Measurements from ENCODE around the gene MYO1C. TPM values are rescaled to one million over a fixed set of nuclear protein-coding genes. Genes with fewer than 3 reads are reported as not detected.
A peak's percentile ranks its signal among the peaks of the same experiment; 100 is the strongest.
"Not testable (repeated sequence)": the region's sequence is repeated elsewhere in the genome, so short reads cannot be mapped to it uniquely, and the experiment has no call there.

MYO1C gene
- total RNA-seq, 1 donor from 2014 or later = 54.3 TPM

DNA sequence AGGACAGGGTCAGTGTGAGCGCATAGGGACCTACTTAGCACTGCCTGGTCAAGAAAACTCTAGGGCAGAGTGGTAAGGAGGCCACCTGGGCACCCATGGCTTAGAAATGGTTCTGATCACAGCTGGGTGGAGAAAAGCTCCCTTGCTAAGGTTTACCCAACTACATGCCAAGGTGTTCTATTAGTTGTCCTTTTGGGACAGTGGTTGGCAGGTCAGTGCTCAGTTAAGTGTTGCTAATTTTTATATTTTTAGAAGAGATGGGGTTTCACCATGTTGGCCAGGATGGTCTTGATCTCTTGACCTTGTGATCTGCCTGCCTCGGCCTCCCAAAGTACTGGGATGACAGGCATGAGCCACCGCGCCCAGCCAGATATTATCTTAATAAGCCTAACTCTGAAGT is 46.8 kb downstream of the MYO1C start:
- H3K4me3 Mint-ChIP-seq (ENCODE audit: low read depth); H3K27ac Mint-ChIP-seq; intact Hi-C loops (cut with micrococcal nuclease); H3K27me3 Mint-ChIP-seq (ENCODE audit: low read depth); H3K9me3 Mint-ChIP-seq; DNase-seq (ENCODE audit: low spot score): not testable (repeated sequence)
- Mint-ChIP-seq H3K36me3 (ENCODE audit: low read depth) (peaks cover 21% of the 10 kb centered on the region), H3K4me1 (ENCODE audit: low read depth) (peaks cover 23% of the 10 kb centered on the region)

DNA sequence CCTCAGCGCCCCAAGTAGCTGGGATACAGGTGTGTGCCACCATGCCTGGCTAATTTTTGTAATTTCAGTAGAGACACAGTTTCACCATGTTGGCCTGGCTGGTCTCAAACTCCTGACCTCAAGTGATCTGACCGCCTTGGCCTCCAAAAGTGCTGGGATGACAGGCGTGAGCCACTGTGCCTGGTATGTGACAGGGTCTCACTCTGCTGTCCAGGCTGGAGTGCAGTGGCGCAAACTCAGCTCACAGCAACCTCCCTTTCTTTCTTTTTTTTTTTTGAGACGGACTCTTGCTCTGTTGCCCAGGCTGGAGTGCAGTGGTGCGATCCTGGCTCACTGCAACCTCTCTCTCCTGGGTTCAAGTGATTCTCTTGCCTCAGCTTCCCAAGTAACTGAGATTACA is 49.8 kb downstream of the MYO1C start:
- H3K27me3 Mint-ChIP-seq (ENCODE audit: low read depth); H3K4me3 Mint-ChIP-seq (ENCODE audit: low read depth): not testable (repeated sequence)
- H3K36me3 Mint-ChIP-seq (ENCODE audit: low read depth) = peaks cover 13% of the 10 kb centered on the region

DNA sequence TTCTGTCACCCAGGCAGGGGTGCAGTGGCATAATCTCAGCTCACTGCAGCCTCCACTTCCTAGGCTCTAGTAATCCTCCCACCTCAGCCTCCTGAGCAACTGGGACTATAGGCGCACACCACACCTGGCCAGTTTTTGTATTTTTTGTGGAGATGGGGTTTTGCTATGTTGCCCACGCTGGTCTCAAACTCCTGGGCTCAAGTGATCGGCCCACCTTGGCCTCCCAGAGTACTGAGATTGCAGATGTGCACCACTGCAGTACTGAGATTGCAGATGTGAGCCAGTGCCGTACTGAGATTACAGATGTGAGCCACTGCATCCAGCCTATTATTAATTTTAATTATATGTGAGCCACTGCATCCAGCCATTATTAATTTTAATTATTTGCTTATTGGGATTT is 50.3 kb downstream of the MYO1C start:
- Mint-ChIP-seq H3K4me3 (ENCODE audit: low read depth) (no peak overlapping the region), H3K27ac (no peak overlapping the region), H3K36me3 (ENCODE audit: low read depth) (peaks cover 14% of the 10 kb centered on the region), H3K9me3 (no peaks in the 10 kb centered on the region), H3K4me1 (ENCODE audit: low read depth) (peaks cover 8% of the 10 kb centered on the region), H3K27me3 (ENCODE audit: low read depth) (no peaks in the 10 kb centered on the region)
- DNase-seq (ENCODE audit: low spot score) = no peak
- intact Hi-C loops (cut with micrococcal nuclease) = no loop called here

More for the DNA sequence above, 49.8 kb downstream of the MYO1C start:
- DNase-seq (ENCODE audit: low spot score); H3K9me3 Mint-ChIP-seq; H3K27ac Mint-ChIP-seq; intact Hi-C loops (cut with micrococcal nuclease): not testable (repeated sequence)
- peaks cover 11% of the 10 kb centered on the region for H3K4me1 Mint-ChIP-seq (ENCODE audit: low read depth)

DNA sequence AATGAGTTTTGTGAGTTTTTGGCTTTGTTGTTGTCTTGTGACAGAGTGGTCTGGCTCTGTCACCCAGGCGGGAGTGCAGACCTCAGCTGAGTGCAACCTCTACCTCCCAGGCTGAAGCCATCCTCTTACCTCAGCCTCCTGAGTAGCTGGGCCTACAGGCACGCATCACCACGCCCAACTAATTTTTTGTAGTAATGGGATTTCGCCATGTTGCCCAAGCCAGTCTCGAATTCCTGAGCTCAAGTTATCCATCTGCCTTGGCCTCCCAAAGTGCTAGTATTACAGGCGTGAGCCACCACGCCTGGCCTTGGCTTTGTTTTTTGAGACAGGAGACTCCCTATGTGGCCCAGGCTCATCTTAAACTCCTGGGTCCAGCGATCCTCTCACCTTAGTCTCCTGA is 51.6 kb downstream of the MYO1C start:
- Mint-ChIP-seq H3K9me3 (no peaks in the 10 kb centered on the region), H3K4me3 (ENCODE audit: low read depth) (no peak overlapping the region), H3K36me3 (ENCODE audit: low read depth) (peaks cover 19% of the 10 kb centered on the region), H3K27me3 (ENCODE audit: low read depth) (no peaks in the 10 kb centered on the region), H3K27ac (no peak overlapping the region), H3K4me1 (ENCODE audit: low read depth) (peaks cover 1% of the 10 kb centered on the region)
- no peak for DNase-seq (ENCODE audit: low spot score)
- intact Hi-C loops (cut with micrococcal nuclease) = no loop called here

DNA sequence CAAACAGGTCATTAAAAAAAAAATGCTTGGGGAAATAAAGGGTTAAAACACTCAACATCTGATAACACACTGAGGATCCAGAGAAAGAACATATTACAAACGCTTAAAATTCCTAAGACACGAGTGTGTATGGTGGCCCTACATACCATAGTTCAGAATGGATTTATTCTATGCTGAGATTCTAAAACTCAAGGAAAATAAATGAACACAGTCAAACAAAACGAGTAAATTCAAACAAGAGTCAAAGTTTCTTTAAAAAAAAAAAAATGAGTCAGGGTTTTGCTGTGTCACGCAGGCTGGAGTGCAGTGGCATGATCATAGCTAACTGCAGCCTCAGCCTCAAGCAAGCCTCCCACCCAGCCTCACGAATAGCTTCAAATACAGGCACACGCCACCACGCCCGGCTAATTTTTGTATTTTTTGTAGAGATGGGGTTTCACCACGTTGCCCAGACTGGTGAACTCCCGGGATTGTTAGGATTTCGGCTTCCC is 53.8 kb downstream of the MYO1C start:
- DNase-seq (ENCODE audit: low spot score) = no peak
- Mint-ChIP-seq H3K27me3 (ENCODE audit: low read depth) (no peaks in the 10 kb centered on the region), H3K27ac (no peak overlapping the region), H3K36me3 (ENCODE audit: low read depth) (peaks cover 38% of the 10 kb centered on the region), H3K4me3 (ENCODE audit: low read depth) (no peak overlapping the region), H3K4me1 (ENCODE audit: low read depth) (peaks cover 1% of the 10 kb centered on the region), H3K9me3 (no peaks in the 10 kb centered on the region)
- intact Hi-C loops (cut with micrococcal nuclease) = no loop called here

DNA sequence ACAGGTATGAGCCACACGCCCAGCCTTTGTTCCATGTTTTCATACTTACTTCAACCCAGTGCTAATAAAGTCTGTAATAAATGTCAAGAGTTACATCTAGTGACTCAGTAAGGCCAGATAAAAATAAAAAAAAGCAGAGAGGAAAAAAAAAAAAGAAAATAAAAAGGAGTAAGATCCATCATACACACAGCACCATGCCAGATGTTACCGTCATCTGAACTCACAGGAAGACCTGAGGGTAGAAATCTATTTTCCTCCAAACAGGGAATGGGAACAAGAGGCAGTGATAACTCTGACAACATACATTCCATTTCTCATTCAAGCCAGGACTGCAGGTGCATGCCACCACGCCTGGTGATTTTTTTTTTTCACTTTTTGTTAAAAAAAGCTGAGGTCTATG is 57.2 kb downstream of the MYO1C start:
- Mint-ChIP-seq H3K9me3 (no peaks in the 10 kb centered on the region), H3K27ac (no peak overlapping the region), H3K4me1 (ENCODE audit: low read depth) (peaks cover 7% of the 10 kb centered on the region), H3K4me3 (ENCODE audit: low read depth) (no peak overlapping the region), H3K36me3 (ENCODE audit: low read depth) (peaks cover 56% of the 10 kb centered on the region), H3K27me3 (ENCODE audit: low read depth) (no peaks in the 10 kb centered on the region)
- no peak for DNase-seq (ENCODE audit: low spot score)
- intact Hi-C loops (cut with micrococcal nuclease) = no loop called here

DNA sequence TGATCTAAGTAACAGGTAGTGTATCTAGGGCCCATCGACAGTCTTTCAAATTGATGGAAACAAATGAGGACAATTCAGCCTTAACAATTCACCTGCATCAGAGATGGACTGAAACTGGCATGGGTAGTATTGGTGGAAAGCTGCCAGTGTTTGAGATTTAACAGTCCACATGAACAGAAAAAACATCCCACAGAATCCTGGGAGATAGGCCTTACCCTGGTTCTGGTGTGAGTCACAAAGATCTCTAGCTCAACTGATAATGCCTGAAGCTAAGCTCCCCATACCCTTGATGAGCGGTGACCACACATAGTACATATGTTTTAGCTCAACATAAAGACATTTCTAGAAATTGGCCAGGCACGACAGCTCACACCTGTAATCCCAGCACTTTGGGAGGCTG is 58.3 kb downstream of the MYO1C start:
- peaks cover 6% of the 10 kb centered on the region for H3K4me1 Mint-ChIP-seq (ENCODE audit: low read depth)
- H3K27me3 Mint-ChIP-seq (ENCODE audit: low read depth) = no peaks in the 10 kb centered on the region
- intact Hi-C loops (cut with micrococcal nuclease) = no loop called here
- no peak for DNase-seq (ENCODE audit: low spot score)
- peaks cover 62% of the 10 kb centered on the region for H3K36me3 Mint-ChIP-seq (ENCODE audit: low read depth)
- H3K27ac Mint-ChIP-seq = no peak overlapping the region
- no peak overlapping the region for H3K4me3 Mint-ChIP-seq (ENCODE audit: low read depth)
- H3K9me3 Mint-ChIP-seq = no peaks in the 10 kb centered on the region

DNA sequence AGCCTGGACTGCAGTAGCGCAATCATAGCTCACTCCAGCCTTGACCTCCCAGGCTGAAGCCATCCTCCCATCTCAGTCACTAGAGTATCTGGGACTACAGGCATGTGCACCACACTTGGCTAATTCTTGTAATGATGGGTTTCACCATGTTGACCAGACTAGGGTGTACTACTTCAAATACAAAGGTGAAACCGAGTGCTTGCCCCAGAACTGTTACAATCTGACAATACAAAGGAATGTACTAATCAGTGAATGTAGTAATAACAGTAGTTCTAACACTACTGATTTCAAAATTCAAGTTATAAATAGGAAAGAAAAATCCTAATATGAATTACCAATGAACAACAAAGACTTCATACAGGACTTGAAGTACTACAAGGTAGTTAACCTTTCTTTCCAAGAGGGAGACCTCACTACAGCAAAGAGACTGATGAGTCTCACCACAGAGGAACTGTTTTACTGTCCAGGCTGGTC is 60.8 kb downstream of the MYO1C start:
- Mint-ChIP-seq H3K9me3 (no peaks in the 10 kb centered on the region), H3K4me3 (ENCODE audit: low read depth) (no peak overlapping the region), H3K27ac (no peak overlapping the region), H3K4me1 (ENCODE audit: low read depth) (peaks cover 6% of the 10 kb centered on the region), H3K27me3 (ENCODE audit: low read depth) (no peaks in the 10 kb centered on the region), H3K36me3 (ENCODE audit: low read depth) (peaks cover 62% of the 10 kb centered on the region)
- intact Hi-C loops (cut with micrococcal nuclease) = no loop called here
- DNase-seq (ENCODE audit: low spot score) = no peak

DNA sequence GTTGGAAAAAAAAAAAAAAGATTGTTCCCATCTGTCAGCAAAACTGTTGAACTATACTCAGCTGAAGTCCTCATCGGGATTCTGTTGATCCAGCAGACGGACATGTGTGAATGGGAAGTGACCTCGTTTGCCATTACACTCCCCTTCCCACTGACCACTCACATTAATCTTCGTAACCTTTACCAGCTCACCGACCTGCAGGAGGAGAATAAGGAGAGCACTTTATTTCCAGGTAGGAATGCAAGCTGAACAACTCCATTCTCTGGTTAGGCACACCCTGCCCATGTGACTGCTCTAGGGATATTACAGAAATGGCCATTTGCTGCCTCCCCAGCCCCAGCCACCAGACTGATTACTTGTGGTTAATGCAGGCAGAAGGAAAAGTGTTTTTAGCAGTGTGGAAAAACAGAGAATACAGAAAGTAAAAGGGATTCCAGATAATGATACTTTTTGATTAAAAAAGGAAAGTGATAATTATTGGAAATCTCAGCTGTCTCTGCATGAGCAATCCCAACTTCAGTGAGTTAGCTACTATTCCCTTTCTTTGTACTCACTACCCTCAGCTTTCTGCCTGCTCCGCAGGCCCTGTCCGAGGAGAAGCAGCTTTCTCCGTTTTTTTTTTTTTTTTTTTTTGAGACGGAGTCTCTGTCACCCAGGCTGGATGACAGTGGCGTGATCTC is 68.9 kb downstream of the MYO1C start:
- H3K27ac Mint-ChIP-seq = peak overlapping the region; percentile 3
- DNase-seq (ENCODE audit: low spot score) = no peak
- no peaks in the 10 kb centered on the region for H3K9me3 Mint-ChIP-seq
- H3K27me3 Mint-ChIP-seq (ENCODE audit: low read depth) = no peaks in the 10 kb centered on the region
- H3K36me3 Mint-ChIP-seq (ENCODE audit: low read depth) = peaks cover 52% of the 10 kb centered on the region
- intact Hi-C loops (cut with micrococcal nuclease) = no loop called here
- peaks cover 11% of the 10 kb centered on the region for H3K4me1 Mint-ChIP-seq (ENCODE audit: low read depth)
- no peak overlapping the region for H3K4me3 Mint-ChIP-seq (ENCODE audit: low read depth)

DNA sequence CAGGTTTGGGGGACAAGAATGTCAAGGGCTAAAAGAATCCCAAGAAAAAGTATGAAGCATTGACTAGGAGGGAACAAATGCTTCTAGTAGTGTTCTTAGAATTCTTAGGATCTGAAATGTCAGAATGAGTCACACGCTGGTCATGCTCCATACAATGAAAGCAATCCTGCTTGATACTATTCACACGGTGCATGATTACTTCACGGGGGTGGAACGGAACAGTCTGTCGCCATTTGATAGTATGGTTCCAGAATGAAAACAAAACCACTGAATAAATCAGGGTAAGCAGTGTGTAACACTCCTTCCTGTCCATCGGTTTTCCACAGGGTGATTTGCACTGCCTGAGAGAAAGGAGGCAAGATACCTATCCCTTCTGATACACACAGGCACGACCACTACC is 69.6 kb downstream of the MYO1C start:
- H3K27ac Mint-ChIP-seq = no peak overlapping the region
- peaks cover 11% of the 10 kb centered on the region for H3K4me1 Mint-ChIP-seq (ENCODE audit: low read depth)
- no peaks in the 10 kb centered on the region for H3K9me3 Mint-ChIP-seq
- H3K36me3 Mint-ChIP-seq (ENCODE audit: low read depth) = peaks cover 52% of the 10 kb centered on the region
- H3K27me3 Mint-ChIP-seq (ENCODE audit: low read depth) = no peaks in the 10 kb centered on the region
- no peak overlapping the region for H3K4me3 Mint-ChIP-seq (ENCODE audit: low read depth)
- intact Hi-C loops (cut with micrococcal nuclease) = no loop called here
- no peak for DNase-seq (ENCODE audit: low spot score)

DNA sequence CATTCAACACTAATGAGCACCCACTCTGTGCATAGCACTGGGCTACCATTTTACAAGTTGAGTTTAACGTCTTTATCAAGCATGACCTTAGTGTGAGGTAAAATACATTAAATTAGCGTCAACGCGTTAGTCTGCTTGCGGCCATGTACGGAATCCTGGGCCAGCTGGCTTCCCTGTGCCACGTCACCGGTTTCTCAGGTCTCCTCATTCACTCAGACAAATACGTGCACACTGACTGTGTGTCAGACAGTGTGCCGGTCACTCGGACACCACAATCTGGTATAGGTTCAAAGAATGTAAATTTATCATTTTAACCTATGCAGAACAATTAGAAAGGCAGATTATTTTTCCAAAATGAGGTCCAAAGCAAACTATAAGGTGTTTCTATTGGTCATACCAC is 71.0 kb downstream of the MYO1C start:
- intact Hi-C loops (cut with micrococcal nuclease) = no loop called here
- Mint-ChIP-seq H3K27me3 (ENCODE audit: low read depth) (no peaks in the 10 kb centered on the region), H3K4me3 (ENCODE audit: low read depth) (no peak overlapping the region), H3K4me1 (ENCODE audit: low read depth) (peaks cover 11% of the 10 kb centered on the region), H3K27ac (no peak overlapping the region), H3K9me3 (no peaks in the 10 kb centered on the region), H3K36me3 (ENCODE audit: low read depth) (peaks cover 51% of the 10 kb centered on the region)
- no peak for DNase-seq (ENCODE audit: low spot score)

DNA sequence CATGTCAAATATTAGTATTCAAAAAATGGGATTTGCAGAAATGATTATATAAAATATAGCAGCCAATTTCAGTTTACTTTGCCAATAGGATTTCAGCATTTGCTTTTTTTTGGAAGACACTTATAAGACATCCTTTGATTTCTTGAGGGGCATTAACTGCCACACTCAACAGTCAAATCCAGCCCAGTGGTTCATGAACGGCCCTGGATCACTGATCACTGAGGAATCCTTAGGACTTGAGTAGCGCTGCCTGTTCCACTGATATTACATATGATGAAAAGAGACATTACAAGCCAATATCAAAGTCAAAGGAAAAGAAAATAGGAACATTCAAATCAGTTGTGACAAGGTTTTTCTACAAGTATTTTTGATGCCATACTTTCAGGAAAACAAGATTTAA is 71.5 kb downstream of the MYO1C start:
- Mint-ChIP-seq H3K36me3 (ENCODE audit: low read depth) (peaks cover 48% of the 10 kb centered on the region), H3K4me3 (ENCODE audit: low read depth) (no peak overlapping the region), H3K27ac (no peak overlapping the region), H3K27me3 (ENCODE audit: low read depth) (no peaks in the 10 kb centered on the region), H3K4me1 (ENCODE audit: low read depth) (peaks cover 11% of the 10 kb centered on the region), H3K9me3 (no peaks in the 10 kb centered on the region)
- intact Hi-C loops (cut with micrococcal nuclease) = no loop called here
- DNase-seq (ENCODE audit: low spot score) = no peak

DNA sequence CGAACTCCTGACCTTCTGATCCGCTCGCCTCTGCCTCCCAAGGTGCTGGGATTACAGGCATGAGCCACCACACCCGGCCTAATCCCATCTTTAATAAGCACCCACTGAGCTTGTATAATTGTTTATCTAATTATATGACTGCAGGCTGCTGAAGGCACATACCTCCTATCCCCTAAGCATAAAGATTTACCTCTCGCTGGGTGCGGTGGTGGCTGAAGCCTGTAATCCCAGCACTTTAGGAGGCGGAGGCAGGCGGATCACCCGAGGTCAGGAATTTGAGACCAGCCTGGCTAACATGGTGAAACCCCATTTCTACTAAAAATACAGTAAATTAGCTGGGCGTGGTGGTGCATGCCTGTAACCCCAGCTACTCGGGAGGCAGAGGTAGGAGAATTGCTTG is 72.3 kb downstream of the MYO1C start:
- H3K27ac Mint-ChIP-seq = no peak overlapping the region
- intact Hi-C loops (cut with micrococcal nuclease) = no loop called here

More for the DNA sequence above, 72.3 kb downstream of the MYO1C start:
- no peaks in the 10 kb centered on the region for H3K27me3 Mint-ChIP-seq (ENCODE audit: low read depth)
- DNase-seq (ENCODE audit: low spot score) = no peak
- peaks cover 11% of the 10 kb centered on the region for H3K4me1 Mint-ChIP-seq (ENCODE audit: low read depth)
- H3K4me3 Mint-ChIP-seq (ENCODE audit: low read depth) = no peak overlapping the region
- H3K9me3 Mint-ChIP-seq = no peaks in the 10 kb centered on the region
- H3K36me3 Mint-ChIP-seq (ENCODE audit: low read depth) = peaks cover 39% of the 10 kb centered on the region
